Measurements from ENCODE around the gene TAS1R2.
A peak's percentile ranks its signal among the peaks of the same experiment; 100 is the strongest.
"Not testable (repeated sequence)": the region's sequence is repeated elsewhere in the genome, so short reads cannot be mapped to it uniquely, and the experiment has no call there.

Gene TAS1R2

DNA sequence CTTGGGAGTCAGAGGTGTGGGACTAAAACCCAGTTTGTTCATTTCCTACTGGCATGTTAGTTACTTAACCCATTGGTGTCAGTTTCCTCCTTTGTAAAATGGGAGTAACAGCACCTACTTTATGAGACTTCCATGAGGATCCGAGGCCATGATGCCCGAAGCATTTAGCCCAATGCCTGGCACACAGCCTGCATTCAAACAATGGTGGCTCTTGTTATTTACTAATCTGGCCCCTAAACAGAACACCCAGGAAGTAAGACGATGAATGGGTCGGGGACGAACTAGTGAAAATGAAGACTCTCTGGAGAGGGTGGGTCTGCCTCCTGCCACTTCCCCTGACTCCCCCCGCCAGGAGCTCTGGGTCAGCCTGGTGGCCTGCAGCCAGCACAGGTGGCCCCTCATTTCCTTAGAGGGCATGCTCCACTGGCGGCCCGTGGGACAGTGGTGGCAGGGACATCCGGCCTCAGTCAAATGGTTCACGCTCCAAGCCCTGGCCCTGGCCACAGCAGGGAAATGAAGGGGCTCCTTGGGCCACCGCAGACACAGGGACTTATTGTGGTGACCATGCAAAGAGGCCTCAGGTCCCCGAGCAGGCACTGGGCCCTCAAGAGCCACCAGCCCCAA is 9.5 kb upstream of the TAS1R2 start:
- DNase-seq (ENCODE audit: low spot score), result no peak

DNA sequence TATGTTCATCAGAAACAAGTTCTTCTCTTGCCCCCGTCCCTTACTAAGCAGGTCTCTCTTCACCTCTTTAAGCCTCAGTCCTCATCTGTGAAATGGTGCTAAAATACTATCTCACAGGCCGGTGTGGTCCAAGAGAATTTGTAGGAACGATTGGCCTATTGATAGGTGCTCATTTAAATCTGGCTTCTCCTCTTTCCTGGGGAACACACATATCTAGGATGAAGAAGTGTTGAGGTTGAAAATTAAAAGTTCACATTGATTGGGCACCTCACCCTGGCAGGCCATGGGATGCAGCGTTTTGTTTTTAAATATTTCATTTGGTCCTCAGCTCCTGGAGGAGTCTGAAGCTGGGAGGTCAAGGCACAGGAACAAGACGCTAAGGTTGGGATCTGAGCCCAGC is 8.9 kb upstream of the TAS1R2 start:
- DNase-seq (ENCODE audit: low spot score), result no peak

DNA sequence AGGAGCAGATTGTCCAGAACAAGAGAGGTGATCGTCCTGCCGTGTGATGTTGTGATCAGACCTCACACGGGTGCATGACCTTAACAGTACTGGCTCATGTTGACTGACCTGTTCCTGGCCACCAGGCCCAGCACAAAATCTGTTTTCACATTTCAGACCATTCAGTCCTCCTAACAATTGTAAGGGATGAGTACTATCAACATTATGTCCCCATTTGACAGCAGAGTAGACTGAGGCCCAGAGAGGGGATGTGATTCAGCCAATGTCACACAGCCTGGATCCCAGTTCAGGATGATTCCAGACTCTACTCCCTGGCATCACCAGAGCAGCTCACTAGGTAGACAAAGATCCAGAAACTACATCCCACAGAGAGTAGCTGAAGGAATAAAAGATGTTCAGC is 7.4 kb upstream of the TAS1R2 start:
- DNase-seq (ENCODE audit: low spot score), result no peak

DNA sequence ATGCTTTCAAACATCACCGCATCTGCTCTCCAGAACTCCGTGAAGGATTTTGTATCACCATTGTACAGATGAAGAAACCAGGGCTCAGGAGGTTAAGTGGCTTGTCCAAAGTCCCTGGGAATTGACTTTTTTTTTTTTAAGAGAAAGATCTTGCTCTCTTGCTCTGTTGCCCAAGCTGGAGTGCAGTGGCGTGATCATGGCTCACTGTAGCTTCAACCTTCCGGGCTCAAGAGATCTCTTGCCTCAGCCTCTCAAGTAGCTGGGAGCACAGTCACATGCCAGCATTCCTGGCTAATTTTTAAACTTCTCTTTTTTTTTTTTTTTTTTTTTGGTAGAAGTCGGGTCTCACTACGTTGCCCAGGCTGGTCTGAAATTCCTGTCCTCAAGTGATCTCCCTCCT is 6.9 kb upstream of the TAS1R2 start:
- no peak for DNase-seq (ENCODE audit: low spot score)

DNA sequence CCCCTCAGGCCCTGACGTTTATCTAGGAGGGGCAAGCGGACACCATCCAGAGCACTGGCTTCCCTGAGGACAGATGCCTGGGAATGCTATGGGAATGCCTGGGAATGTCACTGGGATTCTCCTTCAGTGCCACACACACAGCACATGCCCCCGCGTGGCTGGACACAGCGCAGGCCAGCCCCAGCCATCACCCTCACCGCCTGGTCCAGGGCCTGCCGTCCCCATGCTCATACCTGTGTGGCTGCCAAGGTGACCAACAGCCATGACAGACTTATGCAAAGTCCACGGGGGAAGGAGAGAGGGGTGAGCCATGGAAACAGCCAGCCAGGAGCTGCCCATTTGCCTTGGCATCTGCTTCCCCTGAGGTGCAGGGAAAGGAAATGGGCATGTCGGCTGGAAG is 5.7 kb upstream of the TAS1R2 start:
- DNase-seq (ENCODE audit: low spot score), result no peak

DNA sequence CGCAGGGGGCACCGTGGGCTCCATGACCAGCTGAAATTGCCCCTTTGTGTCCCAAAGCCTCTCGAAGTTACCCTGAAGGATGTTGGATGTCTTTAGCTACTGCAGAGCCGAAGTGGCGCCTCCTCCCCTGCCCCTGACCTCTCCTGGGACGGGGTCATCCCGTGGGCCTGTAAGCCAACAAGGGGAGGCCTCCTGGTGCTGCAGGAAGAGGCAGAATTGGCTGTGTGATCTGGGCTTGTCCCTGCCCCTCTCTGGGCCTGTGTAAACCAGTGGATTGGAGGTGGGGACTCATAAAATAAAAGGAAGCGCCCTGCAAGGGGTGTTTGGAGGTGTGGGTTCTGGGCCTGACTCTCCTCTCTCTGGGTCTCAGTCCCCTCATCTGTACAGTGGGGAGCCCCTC is 2.1 kb upstream of the TAS1R2 start:
- no peak for DNase-seq (ENCODE audit: low spot score)

DNA sequence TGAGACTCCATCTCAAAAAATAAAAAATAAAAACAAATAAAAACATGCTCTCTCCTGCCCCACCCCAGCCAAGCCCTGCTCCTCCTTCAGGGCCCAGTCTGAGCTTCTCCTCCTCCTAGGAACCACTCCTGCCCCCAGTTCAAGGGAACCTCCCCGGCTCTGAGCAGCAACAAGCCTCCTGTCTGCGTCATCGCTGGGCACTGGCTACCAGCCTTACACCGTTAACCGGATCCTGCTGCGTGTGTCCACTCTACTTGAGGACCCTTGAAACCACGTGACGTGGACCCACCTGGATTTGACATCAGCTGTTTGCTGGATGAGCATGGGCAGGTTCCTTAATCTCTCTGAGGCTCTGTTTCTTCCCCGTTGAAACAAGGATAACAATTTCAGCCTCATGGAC is 1.6 kb upstream of the TAS1R2 start:
- DNase-seq (ENCODE audit: low spot score), result no peak

DNA sequence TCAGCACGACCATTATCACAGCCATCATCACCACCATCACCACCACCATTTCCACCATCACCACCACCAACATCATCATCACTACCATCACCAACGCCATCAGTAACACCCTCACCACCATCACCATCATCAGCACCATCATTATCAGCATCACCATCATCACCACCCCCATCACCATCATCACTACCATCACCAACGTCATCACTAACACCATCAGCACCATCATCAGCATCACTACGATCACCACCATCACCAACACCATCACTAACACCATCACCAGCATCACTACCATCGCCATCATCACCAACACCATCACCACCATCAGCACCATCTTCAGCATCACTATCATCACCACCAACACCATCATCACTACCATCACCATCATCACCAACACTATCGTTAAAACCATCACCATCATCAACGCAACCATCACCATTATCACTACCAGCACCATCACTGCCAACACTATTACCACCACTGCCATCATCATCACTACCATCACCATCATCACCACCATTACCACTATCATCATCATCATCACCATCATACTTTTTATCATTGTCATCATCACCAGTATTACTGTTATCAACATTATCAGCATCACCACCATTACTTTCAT is 1.3 kb downstream of the TAS1R2 start:
- no peak for DNase-seq (ENCODE audit: low spot score)

DNA sequence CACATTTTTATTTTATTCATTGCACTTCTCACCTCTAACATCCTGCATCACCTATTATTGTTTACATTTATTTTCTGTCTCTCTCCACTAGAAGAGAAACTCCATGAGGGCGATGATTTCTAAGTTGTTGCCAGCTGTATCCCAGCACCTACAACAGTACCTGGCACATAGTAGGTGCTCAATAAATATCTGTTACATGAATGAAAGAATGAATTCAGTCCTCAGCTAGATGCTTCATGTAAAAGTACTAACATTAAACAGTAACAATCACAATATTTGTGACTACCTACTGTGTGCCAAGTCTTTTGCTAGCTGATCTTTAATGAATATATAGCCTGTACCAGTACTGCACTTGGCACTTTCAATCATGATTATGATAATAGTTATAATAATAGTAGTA is 3.0 kb downstream of the TAS1R2 start:
- no peak for DNase-seq (ENCODE audit: low spot score)

DNA sequence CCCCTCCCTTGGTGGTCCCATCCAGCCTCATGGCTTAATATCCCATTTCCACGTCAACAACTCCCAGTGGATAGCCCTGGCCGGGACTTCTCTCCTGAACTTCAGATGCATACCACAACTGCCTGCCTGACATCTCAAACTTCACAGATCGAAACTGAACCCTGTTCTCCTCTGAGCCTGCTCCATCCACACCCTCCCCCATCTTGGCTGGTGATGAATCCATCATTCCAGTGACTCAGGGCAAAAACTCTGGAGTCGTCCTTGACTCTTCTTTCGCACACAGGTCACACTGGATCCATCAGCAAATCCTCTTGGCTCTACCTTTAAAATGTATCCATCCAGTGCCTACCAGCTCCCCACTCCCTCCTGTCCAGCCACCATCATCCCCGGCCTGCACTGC is 3.9 kb downstream of the TAS1R2 start:
- DNase-seq (ENCODE audit: low spot score), result no peak

DNA sequence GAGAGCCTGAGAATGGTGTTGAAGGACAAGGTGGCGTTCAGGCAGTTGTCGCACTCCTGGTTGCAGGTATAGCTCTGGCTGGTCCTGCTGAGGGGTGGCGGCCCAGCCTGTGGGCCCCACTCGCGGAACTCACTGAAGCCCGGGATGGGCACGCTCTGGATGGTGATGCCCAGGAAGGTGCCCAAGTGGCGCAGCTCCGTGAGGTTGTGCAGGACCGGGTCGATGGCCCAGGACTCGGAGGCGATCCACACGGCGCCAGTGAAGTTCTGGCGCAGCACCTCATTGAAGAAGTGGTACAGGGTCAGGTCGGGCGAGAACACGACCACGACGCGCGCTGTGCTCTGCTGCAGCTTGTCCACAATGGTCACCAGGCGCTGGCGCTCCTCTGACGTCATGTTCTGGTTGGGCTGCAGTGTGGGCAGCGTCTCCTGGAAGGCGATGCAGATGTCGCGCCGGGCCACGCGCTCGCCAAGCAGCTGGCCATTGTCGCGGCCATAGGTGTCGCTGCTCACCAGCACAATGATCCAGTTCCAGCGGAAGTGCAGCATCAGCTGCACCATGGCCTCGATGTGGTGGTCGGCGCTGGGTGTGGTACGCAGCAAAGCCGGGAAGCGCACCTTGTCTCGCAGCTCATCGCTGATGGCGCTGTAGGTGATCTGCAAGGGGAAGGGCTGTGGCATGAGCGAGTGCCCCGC is 5.0 kb downstream of the TAS1R2 start:
- DNase-seq (ENCODE audit: low spot score), result no peak

DNA sequence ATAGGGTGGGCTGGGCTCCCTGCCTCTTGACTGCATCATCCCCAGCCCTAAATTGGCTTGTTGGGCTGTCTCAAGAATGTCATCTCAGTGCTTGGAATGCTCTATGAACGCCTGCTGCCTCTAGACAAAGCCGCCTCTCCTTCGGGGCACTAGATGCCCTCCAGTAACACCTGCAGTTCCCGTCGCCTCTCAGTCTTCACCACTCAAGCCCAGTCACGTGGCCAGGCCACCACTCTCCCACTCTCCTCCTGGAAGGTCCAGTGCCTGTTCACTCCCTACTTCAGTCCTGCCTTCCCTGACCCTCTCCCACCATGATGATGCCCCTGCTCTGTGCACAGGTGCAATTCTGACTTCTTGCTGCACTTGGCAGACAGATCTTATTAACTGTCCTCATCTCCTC is 7.0 kb downstream of the TAS1R2 start:
- DNase-seq (ENCODE audit: low spot score), result no peak

DNA sequence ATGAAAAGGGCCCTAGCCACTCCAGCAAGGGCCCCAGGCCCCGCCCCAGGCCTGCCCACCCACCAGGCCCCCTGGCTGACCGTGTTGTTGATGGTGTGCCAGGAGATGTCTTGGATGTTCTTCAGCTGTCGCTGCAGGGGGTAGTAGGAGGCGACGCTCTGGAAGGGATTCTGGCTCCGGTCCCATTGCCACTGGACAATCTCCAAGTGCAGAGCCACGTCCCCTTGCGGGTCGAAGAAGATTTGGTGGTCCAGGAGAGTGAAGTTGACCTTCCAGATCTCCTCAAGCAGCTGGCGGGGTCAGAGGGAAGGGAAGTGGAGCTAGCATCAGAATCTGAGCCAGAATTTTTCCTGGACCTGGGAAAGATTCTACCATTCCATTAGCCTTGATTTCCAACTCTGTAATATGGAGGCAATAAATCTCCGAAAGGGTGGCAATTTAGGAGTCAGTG is 10.2 kb downstream of the TAS1R2 start:
- no peak for DNase-seq (ENCODE audit: low spot score)

DNA sequence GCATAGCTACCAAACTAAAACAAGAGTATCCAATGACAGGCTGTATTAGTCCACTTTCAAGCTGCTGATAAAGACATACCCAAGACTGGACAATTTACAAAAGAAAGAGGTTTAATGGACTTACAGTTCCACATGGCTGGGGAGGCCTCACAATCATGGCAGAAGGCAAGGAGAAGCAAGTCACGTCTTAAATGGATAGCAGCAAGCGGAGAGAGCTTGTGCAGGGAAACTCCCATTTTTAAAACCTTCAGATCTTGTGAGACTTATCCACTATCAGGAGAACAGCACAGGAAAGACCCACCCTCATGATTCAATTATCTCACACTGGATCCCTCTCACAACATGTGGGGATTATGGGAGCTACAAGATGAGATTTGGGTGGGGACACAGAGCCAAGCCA is 11.7 kb downstream of the TAS1R2 start:
- not testable (repeated sequence) for DNase-seq (ENCODE audit: low spot score)

DNA sequence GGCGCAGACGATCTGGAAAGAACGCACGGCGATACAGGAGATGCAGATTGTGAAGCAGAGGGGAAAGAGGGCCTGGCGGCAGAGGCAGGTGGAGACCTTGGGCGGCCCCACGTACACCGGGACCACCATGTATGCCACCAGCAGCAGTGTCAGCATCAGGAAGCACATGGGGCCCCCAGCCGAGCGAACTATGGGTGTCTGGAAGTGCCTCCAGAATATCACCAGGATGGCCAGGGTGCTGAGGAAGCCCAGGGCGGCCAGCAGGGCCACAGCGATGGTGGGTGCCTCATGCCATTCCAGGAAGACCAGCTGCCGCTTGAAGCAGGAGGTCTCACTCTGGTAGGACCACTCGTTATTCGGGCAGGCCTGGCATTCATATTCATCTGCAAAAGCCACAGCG is 19.3 kb downstream of the TAS1R2 start:
- DNase-seq (ENCODE audit: low spot score), result no peak

DNA sequence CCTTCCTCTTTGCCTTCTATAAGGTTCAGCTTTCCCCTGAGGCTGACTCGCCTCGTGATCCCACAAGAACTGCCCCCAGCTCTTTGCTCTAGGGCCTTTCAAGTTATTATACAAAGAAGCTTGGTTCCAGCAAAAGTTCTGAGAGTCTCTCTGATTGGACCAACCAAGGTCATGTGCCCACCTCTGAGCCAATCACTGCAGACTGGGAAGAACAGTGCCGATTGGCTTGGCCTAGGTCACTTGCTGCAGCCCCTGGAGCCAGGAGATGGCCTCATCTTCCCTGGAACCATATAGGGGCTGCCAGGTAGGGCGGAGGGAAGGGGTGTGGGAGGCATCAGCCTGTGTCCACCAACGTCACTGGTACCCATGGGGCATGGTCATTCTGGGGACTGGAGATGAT is 22.8 kb downstream of the TAS1R2 start:
- no peak for DNase-seq (ENCODE audit: low spot score)

DNA sequence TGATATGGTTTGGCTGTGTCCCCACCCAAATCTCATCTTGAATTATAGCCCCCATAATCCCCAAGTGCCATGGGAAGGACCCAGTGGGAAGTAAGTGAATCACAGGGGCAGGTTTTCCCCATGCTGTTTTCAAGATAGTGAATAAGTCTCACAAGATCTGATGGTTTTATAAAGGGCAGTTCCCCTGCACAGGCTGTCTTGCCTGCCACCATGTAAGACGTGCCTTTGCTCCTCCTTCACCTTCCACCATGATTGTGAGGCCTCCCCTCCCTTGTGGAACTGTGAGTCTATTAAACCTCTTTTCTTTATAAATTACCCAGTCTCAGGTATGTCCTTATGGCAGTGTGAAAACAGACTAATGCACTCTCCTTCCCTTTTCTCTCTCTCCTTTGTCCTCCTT is 27.1 kb downstream of the TAS1R2 start:
- DNase-seq (ENCODE audit: low spot score), result not testable (repeated sequence)

DNA sequence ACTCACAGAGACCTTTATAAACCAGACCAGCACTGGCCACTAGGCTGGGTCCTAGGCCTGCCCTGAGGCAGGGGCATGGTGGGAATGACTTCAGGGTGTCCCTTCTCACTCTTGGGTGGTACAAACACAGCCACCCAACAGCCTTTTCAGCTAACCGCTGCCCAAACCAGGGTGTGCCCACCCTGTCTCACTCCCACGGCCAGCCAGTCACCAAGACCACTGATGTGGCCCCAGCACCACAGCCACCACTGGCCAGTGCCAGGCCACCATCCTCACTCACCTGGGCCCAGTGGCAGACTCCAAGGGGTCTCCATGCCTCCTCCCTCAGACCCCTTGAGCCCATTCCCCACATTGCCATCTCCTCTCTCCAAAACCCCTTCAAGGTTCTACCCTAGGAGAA is 27.8 kb downstream of the TAS1R2 start:
- no peak for DNase-seq (ENCODE audit: low spot score)

DNA sequence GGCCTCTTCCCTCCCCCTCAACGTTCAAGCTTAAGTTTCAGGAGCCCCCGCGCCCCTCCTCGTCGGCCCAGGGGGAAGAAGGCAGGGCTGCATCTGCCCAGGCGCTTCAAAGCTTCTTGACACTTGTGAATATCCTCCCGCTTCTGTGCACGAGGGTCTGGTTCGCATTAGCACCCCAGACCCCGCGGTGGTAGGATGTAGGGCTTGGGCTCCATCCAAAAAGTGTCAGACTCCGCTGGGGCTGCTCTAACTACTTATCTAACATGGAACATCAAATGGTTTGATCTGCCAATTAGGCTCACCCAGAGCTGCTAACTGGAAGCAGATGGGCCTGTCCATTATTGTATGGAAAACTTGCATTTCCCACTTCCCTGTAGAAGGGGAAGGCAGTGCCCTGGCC is 28.9 kb downstream of the TAS1R2 start:
- DNase-seq (ENCODE audit: low spot score), result no peak

DNA sequence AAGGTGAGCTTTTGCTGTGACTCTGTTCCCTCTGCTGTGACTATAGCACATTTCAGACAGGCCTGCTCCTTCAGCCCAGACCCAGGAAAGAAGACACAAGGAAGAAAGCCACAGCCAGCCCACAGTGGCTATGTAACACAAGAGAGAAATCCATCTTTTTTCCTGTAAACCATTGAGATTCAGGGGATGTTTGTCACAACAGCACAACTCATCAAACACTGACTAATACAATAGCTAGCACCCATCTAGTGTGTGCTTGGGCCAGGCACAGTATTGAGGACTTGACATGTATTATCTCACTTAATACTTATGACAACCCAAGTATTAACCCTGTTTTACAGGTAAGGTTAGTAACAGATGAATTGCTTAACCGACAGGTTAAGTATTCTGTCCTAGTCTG is 29.8 kb downstream of the TAS1R2 start:
- DNase-seq (ENCODE audit: low spot score), result no peak

DNA sequence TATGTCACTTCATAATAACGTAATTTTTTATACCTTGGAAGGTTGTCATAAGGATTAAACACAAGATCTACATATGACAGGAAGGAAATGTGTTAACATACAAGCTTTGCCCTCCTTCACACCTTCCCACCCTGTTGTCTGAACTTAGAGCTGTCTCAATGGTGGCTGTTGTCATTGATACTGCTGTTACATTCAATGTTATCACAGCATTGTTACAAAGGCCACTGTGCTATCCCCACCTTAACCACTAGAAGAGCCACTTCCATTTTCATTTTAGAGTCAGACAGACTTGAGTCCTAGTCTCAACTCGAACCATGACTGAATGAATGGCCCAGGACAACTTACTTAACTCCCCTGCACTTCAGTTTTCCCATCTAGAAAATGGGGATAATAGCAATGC is 31.2 kb downstream of the TAS1R2 start:
- DNase-seq (ENCODE audit: low spot score), result no peak

DNA sequence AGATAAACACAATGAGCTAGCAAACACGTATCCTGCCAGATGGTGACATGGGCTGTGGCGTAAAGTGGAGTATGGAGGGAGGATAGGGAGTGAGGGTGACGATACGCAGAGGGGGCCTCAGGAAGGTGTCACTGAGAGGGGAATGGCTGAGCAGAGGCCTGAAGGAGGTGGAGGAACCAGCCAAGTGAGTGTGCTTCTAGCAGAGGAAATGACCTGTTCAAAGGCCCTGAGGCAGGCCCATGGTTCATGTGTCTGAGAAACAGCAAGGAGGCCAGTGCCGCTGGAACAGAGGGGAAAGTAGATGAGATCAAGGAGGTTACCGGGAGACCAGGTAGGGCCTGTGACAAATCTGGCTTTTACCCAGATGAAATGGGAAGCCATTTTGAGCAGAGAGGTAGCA is 36.0 kb downstream of the TAS1R2 start:
- no peak for DNase-seq (ENCODE audit: low spot score)

DNA sequence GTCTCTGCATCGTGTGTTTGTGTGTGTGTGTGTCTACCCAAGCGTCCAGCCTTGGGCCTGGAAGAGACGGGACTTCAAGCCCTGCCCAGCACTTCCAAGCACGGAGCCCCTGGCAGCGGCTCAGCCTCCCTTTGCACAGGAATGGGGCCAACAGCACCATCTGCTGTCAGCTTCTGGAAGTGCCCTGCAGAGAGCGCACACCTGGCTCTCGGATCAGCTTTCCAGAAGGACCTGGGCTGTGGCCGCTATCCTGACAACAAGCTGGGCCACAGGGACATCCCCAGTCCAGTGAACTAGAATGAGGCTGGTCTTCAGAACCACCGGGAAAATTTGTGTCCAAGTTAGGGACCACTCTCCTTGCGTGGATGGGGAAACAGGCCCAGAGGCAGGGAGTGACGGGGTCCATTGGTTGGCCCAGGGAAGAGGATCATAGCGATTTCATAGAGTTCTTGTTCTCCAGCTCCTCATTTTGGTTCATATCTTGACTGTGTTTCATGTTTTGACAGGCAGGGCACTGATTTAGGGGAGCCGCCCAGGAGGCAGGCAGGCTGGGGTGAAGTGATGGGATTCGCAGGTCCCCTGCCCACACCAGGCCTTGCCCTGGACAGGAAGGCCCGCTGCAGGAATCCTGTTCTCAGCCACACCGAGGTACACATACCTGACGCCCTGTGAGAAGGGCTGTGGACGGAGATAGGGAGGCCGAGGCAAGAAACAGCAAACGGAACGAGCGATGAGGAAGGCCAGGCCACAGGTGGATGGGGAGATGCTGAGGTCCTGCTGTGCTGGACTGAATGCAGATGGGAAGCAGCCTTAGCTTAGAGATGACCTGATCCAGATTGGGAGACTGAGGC is 38.4 kb downstream of the TAS1R2 start:
- DNase-seq (ENCODE audit: low spot score), result peak; percentile 82

Measured in cerebellar cortex (tissue), 1 donor.